Caco-2 (cell line): ENCODE results near the gene CUL9. TPM values are rescaled to one million over a fixed set of nuclear protein-coding genes. Genes with fewer than 3 reads are reported as not detected.

Source experiments
- BruUV-seq: library from RNA; stranded (reverse); fragments of 400-500 nt; replicated peaks from 2 replicates; lab custom pipeline; 2021; lab: Mats Ljungman, UMichigan
- CTCF ChIA-PET: fragments of 300-600 bp; sonication (Branson Sonifier 250); formaldehyde crosslinking; loops from one replicate; lab custom pipeline; 2022; ENCODE audit warnings: antibody characterized with exemption; lab: Charles Lee
- POLR2A ChIA-PET: fragments of 300-600 bp; sonication (Branson Sonifier 250); formaldehyde crosslinking; loops from one replicate; lab custom pipeline; 2022; ENCODE audit warnings: antibody characterized with exemption; lab: Charles Lee
- DNase-seq, 2 experiments: peaks; one replicate each; pipeline versions ENCODE4 v3.0.0 to v3.0.0-alpha.2; 2020 to 2022
- H3K27me3 ChIP-seq: replicated peaks from 2 replicates; pipeline ENCODE4 v1.6.0; 2011; ENCODE audit warnings: low read length; ENCODE audit not compliant: control insufficient read depth, insufficient read depth
- H3K36me3 ChIP-seq: 2 replicates; pipeline ENCODE4 v1.5.1; 2011; ENCODE audit warnings: low read length; ENCODE audit not compliant: control insufficient read depth, insufficient read depth
- H3K4me1 ChIP-seq: fragments of 250-450 bp; sonication (Bioruptor Pico); 2 replicates; pipeline ENCODE4 v1.5.1; 2020; ENCODE audit warnings: mild to moderate bottlenecking
- H3K4me3 ChIP-seq: 2 replicates; pipeline ENCODE4 v1.5.1; 2011; ENCODE audit warnings: low read depth, mild to moderate bottlenecking, control low read depth, low read length
- H3K9me3 ChIP-seq: fragments of 250-450 bp; sonication (Bioruptor Pico); 2 replicates; pipeline ENCODE4 v1.5.1; 2020; ENCODE audit warnings: mild to moderate bottlenecking, moderate library complexity
- H3K27ac Mint-ChIP-seq: one replicate; pipeline ENCODE4 v1.8.0; 2022; ENCODE audit warnings: mixed read lengths; ENCODE audit not compliant: unreplicated experiment
- H3K27me3 Mint-ChIP-seq: one replicate; pipeline ENCODE4 v1.8.0; 2022; ENCODE audit warnings: mixed read lengths; ENCODE audit not compliant: insufficient read depth, unreplicated experiment
- H3K36me3 Mint-ChIP-seq: one replicate; pipeline ENCODE4 v1.8.0; 2022; ENCODE audit warnings: mild to moderate bottlenecking, mixed read lengths; ENCODE audit not compliant: insufficient read depth, unreplicated experiment
- H3K4me1 Mint-ChIP-seq: one replicate; pipeline ENCODE4 v1.8.0; 2022; ENCODE audit warnings: low read depth, mixed read lengths; ENCODE audit not compliant: unreplicated experiment
- H3K4me3 Mint-ChIP-seq: one replicate; pipeline ENCODE4 v1.8.0; 2022; ENCODE audit warnings: mild to moderate bottlenecking, moderate library complexity, mixed read lengths; ENCODE audit not compliant: unreplicated experiment
- H3K9me3 Mint-ChIP-seq: one replicate; pipeline ENCODE4 v1.8.0; 2022; ENCODE audit warnings: mixed read lengths; ENCODE audit not compliant: unreplicated experiment
- intact Hi-C: fragments of 100-400 bp; cut with micrococcal nuclease; formaldehyde crosslinking; loops from one replicate; pipeline ENCODE4 v1.10.0; 2022; ENCODE audit not compliant: unreplicated experiment
- total RNA-seq: library from RNA; stranded (reverse); gene quantifications from 2 replicates; pipeline ENCODE4 v1.2.3, GENCODE V29; 2022
- TF ChIP-seq, protein P1 (sequence below), 2 experiments: fragments of 200-600 bp in 1 of 2; IDR thresholded peaks; 1 replicate in 1 of 2; 2 replicates in 1 of 2; pipeline versions ENCODE4 v1.5.1 to v1.8.0; 2011 to 2022; ENCODE audit warnings: antibody characterized with exemption in 1 of 2, control low read depth in 1 of 2, inconsistent platforms in 1 of 2, low read depth in 1 of 2, low read length in 1 of 2, mild to moderate bottlenecking in 1 of 2, moderate library complexity in 1 of 2; ENCODE audit not compliant: insufficient read depth in 1 of 2, severe bottlenecking in 1 of 2, unreplicated experiment in 1 of 2

The CUL9 gene
- total RNA-seq, 1 experiment from 2014 or later = 16.7 TPM

GRCh38 chr6:43204271-43205105, 22.5 kb downstream of the CUL9 start:
- POLR2A ChIA-PET = no interaction called here
- Histone ChIP-seq H3K4me3 (no peak overlapping the region), H3K4me1 (no peaks in the 10 kb centered on the region), H3K36me3 (no peaks in the 10 kb centered on the region), H3K9me3 (no peaks in the 10 kb centered on the region), H3K27me3 (no peaks in the 10 kb centered on the region; the same call in 1 of the 2 replicates)
- H3K4me1 Mint-ChIP-seq = no peaks in the 10 kb centered on the region
- TF ChIP-seq, protein P1, sequence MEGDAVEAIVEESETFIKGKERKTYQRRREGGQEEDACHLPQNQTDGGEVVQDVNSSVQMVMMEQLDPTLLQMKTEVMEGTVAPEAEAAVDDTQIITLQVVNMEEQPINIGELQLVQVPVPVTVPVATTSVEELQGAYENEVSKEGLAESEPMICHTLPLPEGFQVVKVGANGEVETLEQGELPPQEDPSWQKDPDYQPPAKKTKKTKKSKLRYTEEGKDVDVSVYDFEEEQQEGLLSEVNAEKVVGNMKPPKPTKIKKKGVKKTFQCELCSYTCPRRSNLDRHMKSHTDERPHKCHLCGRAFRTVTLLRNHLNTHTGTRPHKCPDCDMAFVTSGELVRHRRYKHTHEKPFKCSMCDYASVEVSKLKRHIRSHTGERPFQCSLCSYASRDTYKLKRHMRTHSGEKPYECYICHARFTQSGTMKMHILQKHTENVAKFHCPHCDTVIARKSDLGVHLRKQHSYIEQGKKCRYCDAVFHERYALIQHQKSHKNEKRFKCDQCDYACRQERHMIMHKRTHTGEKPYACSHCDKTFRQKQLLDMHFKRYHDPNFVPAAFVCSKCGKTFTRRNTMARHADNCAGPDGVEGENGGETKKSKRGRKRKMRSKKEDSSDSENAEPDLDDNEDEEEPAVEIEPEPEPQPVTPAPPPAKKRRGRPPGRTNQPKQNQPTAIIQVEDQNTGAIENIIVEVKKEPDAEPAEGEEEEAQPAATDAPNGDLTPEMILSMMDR (IDR thresholded peaks at IDR 0.05; ENCODE audit: insufficient read depth in 1 of 2, low read depth in 1 of 2, low read length in 1 of 2, severe bottlenecking in 1 of 2, unreplicated experiment in 1 of 2) = no peak
- no TSS peak for BruUV-seq
- CTCF ChIA-PET = interaction anchor here (1.4 kb wide), 1 partner anchor 24 kb away, joined by 3 read pairs; the partner anchor contains the start of gene DNPH1
- no peaks in the 10 kb centered on the region for H3K27me3 Mint-ChIP-seq
- no peaks in the 10 kb centered on the region for H3K9me3 Mint-ChIP-seq
- intact Hi-C loops = no loop called here
- H3K36me3 Mint-ChIP-seq = no peaks in the 10 kb centered on the region
- peak in 1 of 2 experiments; percentile 29 for DNase-seq
- no peak overlapping the region for H3K27ac Mint-ChIP-seq
- no peak overlapping the region for H3K4me3 Mint-ChIP-seq

- Histone ChIP-seq H3K4me3 (no peak overlapping the region), H3K9me3 (no peaks in the 10 kb centered on the region), H3K36me3 (no peaks in the 10 kb centered on the region), H3K27me3 (no peaks in the 10 kb centered on the region; the same call in 1 of the 2 replicates), H3K4me1 (no peaks in the 10 kb centered on the region)
- Mint-ChIP-seq H3K4me3 (no peak overlapping the region), H3K36me3 (no peaks in the 10 kb centered on the region), H3K4me1 (no peaks in the 10 kb centered on the region), H3K27me3 (no peaks in the 10 kb centered on the region), H3K9me3 (no peaks in the 10 kb centered on the region), H3K27ac (no peak overlapping the region)
- BruUV-seq = no TSS peak
- POLR2A ChIA-PET = interaction anchor here (0.6 kb wide), 1 partner anchor 147 kb away, joined by 3 read pairs; the partner anchor contains the start of gene MRPL2
- TF ChIP-seq, protein P1 (IDR thresholded peaks at IDR 0.05; ENCODE audit: insufficient read depth in 1 of 2, low read depth in 1 of 2, low read length in 1 of 2, severe bottlenecking in 1 of 2, unreplicated experiment in 1 of 2) = no peak
- CTCF ChIA-PET = no interaction called here
- intact Hi-C loops = no loop called here
- peak in 1 of 2 experiments; percentile 12 for DNase-seq
Measured at GRCh38 chr6:43205849-43206248, 23.9 kb downstream of the CUL9 start.

- no peaks in the 10 kb centered on the region for H3K27me3 Mint-ChIP-seq
- H3K4me3 Mint-ChIP-seq = no peak overlapping the region
- no peaks in the 10 kb centered on the region for H3K9me3 Mint-ChIP-seq
- no peak overlapping the region for H3K4me3 ChIP-seq
- no peaks in the 10 kb centered on the region for H3K4me1 Mint-ChIP-seq
- TF ChIP-seq, protein P1 (IDR thresholded peaks at IDR 0.05; ENCODE audit: insufficient read depth in 1 of 2, low read depth in 1 of 2, low read length in 1 of 2, severe bottlenecking in 1 of 2, unreplicated experiment in 1 of 2) = no peak
- ChIA-PET CTCF (no interaction called here), POLR2A (no interaction called here)
- intact Hi-C loops = no loop called here
- H3K4me1 ChIP-seq = no peaks in the 10 kb centered on the region
- H3K36me3 Mint-ChIP-seq = no peaks in the 10 kb centered on the region
- no peaks in the 10 kb centered on the region; the same call in 1 of the 2 replicates for H3K27me3 ChIP-seq
- no TSS peak for BruUV-seq
- H3K9me3 ChIP-seq = no peaks in the 10 kb centered on the region
- DNase-seq = no peak
- no peaks in the 10 kb centered on the region for H3K36me3 ChIP-seq
- no peak overlapping the region for H3K27ac Mint-ChIP-seq
Measured at GRCh38 chr6:43207286-43207685, 25.3 kb downstream of the CUL9 start.
